Measurements from ENCODE around the gene GRIP2.

DNA sequence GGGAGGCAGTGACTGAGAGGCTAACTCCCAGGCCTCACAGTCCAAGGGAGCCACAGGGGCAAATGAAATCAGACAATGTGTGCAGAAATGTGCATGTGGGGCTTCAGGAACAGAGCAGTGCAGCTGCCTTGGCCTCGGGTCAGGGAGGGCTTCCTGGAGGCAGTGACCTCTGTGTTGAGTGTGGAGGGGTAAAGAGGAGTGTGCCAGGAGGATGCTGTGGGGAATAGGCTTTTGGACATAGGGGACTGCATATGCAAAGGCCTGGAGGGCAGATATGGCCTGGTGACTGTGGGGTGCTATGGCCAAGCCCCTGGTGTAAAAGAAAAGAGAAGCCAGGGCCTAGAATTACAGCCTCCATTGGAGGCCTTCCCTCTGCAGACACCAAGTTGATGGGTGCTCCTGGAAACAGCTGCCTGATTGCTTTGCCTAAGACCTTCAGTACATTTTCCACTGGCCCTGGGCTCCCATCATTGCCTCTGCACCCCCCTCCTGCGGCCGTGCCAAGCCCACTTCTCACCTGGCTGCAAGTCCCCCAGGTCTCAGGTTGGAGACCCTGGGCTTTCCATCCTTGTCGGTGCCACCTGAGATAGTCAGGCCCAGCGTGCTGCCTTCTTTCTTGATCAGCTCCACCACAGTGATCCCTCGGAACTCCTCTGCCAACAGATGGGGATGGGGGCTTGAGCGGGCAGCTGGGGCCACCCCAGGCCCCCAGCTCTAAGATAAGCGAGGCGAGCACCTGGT lies 15.1 kb downstream of the GRIP2 start:
- TF ChIP-seq, protein P1, sequence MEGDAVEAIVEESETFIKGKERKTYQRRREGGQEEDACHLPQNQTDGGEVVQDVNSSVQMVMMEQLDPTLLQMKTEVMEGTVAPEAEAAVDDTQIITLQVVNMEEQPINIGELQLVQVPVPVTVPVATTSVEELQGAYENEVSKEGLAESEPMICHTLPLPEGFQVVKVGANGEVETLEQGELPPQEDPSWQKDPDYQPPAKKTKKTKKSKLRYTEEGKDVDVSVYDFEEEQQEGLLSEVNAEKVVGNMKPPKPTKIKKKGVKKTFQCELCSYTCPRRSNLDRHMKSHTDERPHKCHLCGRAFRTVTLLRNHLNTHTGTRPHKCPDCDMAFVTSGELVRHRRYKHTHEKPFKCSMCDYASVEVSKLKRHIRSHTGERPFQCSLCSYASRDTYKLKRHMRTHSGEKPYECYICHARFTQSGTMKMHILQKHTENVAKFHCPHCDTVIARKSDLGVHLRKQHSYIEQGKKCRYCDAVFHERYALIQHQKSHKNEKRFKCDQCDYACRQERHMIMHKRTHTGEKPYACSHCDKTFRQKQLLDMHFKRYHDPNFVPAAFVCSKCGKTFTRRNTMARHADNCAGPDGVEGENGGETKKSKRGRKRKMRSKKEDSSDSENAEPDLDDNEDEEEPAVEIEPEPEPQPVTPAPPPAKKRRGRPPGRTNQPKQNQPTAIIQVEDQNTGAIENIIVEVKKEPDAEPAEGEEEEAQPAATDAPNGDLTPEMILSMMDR (conservative IDR thresholded peaks at IDR 0.05 in 1 of 2, IDR thresholded peaks at IDR 0.05 in 1 of 2; ENCODE audit: extremely low read depth in 1 of 2, insufficient read depth in 1 of 2, low read depth in 1 of 2, low read length in 2 of 2) = no peak
- TF ChIP-seq EZH2 (IDR thresholded peaks at IDR 0.05; ENCODE audit: borderline replicate concordance, low read length) = no peak

All from mammary epithelial cell (primary cell).